Measurements from ENCODE around the gene MIB2.
"Not testable (repeated sequence)": the region's sequence is repeated elsewhere in the genome, so short reads cannot be mapped to it uniquely, and the experiment has no call there.

Gene MIB2

GRCh38 chr1:1628754-1629429, 13.6 kb downstream of the MIB2 start:
- DNase-seq, result no peak

- no peak for DNase-seq
Observed at GRCh38 chr1:1629430-1630190, 14.3 kb downstream of the MIB2 start.

- DNase-seq, result no peak
Observed at GRCh38 chr1:1630191-1630964, 15.1 kb downstream of the MIB2 start.

- no peak for DNase-seq
Observed at GRCh38 chr1:1630965-1631781, 15.9 kb downstream of the MIB2 start.

- no peak for DNase-seq
Observed at GRCh38 chr1:1631782-1632420, 16.6 kb downstream of the MIB2 start, which contains the start of gene MMP23B. TSS of gene MMP23B (plus strand) at chr1:1632173. CDS start at chr1:1632219, 46 bp downstream.

GRCh38 chr1:1633409-1633808, 18.1 kb downstream of the MIB2 start:
- not testable (repeated sequence) for DNase-seq

GRCh38 chr1:1634613-1635012, 19.3 kb downstream of the MIB2 start:
- not testable (repeated sequence) for DNase-seq

- DNase-seq, result not testable (repeated sequence)
Observed at GRCh38 chr1:1636621-1637478, 21.6 kb downstream of the MIB2 start.

GRCh38 chr1:1637479-1637875, 22.2 kb downstream of the MIB2 start:
- DNase-seq, result not testable (repeated sequence)

GRCh38 chr1:1638528-1638927, 23.2 kb downstream of the MIB2 start:
- not testable (repeated sequence) for DNase-seq

- DNase-seq, result not testable (repeated sequence)
Observed at GRCh38 chr1:1639368-1639767, 24.1 kb downstream of the MIB2 start.

GRCh38 chr1:1640081-1640480, 24.8 kb downstream of the MIB2 start:
- DNase-seq, result not testable (repeated sequence)

GRCh38 chr1:1640711-1641461, 25.6 kb downstream of the MIB2 start:
- not testable (repeated sequence) for DNase-seq

GRCh38 chr1:1646326-1646725, 31.0 kb downstream of the MIB2 start:
- not testable (repeated sequence) for DNase-seq

- not testable (repeated sequence) for DNase-seq
Observed at GRCh38 chr1:1647567-1648241, 32.4 kb downstream of the MIB2 start.

- DNase-seq, result not testable (repeated sequence)
Observed at GRCh38 chr1:1648265-1648664, 33.0 kb downstream of the MIB2 start.

- DNase-seq, result peak; percentile 89 to 90
Observed at GRCh38 chr1:1658583-1659549, 43.6 kb downstream of the MIB2 start, which contains the start of gene CDK11B. TSS of gene CDK11B (minus strand) at chr1:1659004. CDS start at chr1:1657485, 1,519 bp downstream.

GRCh38 chr1:1662392-1662791, 47.1 kb downstream of the MIB2 start:
- DNase-seq, result not testable (repeated sequence)
